Hepatocyte (in vitro differentiated cells): ENCODE measurements around the gene PPARA. TPM values are rescaled to one million over a fixed set of nuclear protein-coding genes. Genes with fewer than 3 reads are reported as not detected.
A peak's percentile ranks its signal among the peaks of the same experiment; 100 is the strongest.

Experiments
- DNase-seq: peaks from one replicate; pipeline ENCODE4 v3.0.0-alpha.2; 2016; ENCODE audit warnings: low spot score
- H2AFZ ChIP-seq: fragments of 200-600 bp; sonication (generic); 2 replicates; pipeline ENCODE4 v1.6.0; 2016; ENCODE audit warnings: antibody characterized with exemption, mild to moderate bottlenecking
- H3K27ac ChIP-seq: fragments of 200-600 bp; sonication (generic); 2 replicates; pipeline ENCODE4 v1.5.1; 2016; ENCODE audit warnings: mild to moderate bottlenecking
- H3K27me3 ChIP-seq: fragments of 200-600 bp; sonication (generic); 2 replicates; pipeline ENCODE4 v1.6.1; 2016
- H3K36me3 ChIP-seq: fragments of 200-600 bp; sonication (generic); replicated peaks from 2 replicates; pipeline ENCODE4 v1.5.1; 2016; ENCODE audit warnings: low read depth; ENCODE audit not compliant: insufficient read depth
- H3K4me1 ChIP-seq: fragments of 200-600 bp; sonication (generic); 2 replicates; pipeline ENCODE4 v1.5.1; 2016; ENCODE audit warnings: mild to moderate bottlenecking, moderate library complexity; ENCODE audit not compliant: insufficient read depth
- H3K4me2 ChIP-seq: fragments of 200-600 bp; sonication (generic); 2 replicates; pipeline ENCODE4 v1.6.0; 2016
- H3K4me3 ChIP-seq: fragments of 200-600 bp; sonication (generic); 2 replicates; pipeline ENCODE4 v1.5.1; 2016; ENCODE audit warnings: mild to moderate bottlenecking
- H3K79me2 ChIP-seq: fragments of 200-600 bp; sonication (generic); 2 replicates; pipeline ENCODE4 v1.6.0; 2017; ENCODE audit warnings: mild to moderate bottlenecking
- H3K9me2 ChIP-seq: fragments of 200-600 bp; sonication (generic); replicated peaks from 2 replicates; pipeline ENCODE4 v1.6.0; 2017; ENCODE audit warnings: mild to moderate bottlenecking; ENCODE audit not compliant: insufficient read depth
- H3K9me3 ChIP-seq: fragments of 200-600 bp; sonication (generic); 2 replicates; pipeline ENCODE4 v1.5.1; 2016; ENCODE audit warnings: low read depth, mild to moderate bottlenecking
- H4K20me1 ChIP-seq: fragments of 200-600 bp; sonication (generic); 2 replicates; pipeline ENCODE4 v1.6.0; 2016; ENCODE audit warnings: mild to moderate bottlenecking; ENCODE audit not compliant: insufficient read depth, poor library complexity, severe bottlenecking
- EZH2 ChIP-seq: fragments of 200-600 bp; sonication (generic); IDR thresholded peaks from 2 replicates; pipeline ENCODE4 v1.6.1; 2016; ENCODE audit warnings: antibody characterized with exemption, mild to moderate bottlenecking, borderline replicate concordance
- EZH2phosphoT487 ChIP-seq: fragments of 200-600 bp; sonication (generic); IDR thresholded peaks from one replicate; pipeline ENCODE4 v1.6.1; 2018; ENCODE audit warnings: antibody characterized with exemption, mild to moderate bottlenecking, low read depth, moderate library complexity; ENCODE audit not compliant: unreplicated experiment, severe bottlenecking
- WGBS: methylation state at CpG from one replicate; pipeline ENCODE4 v1.1.6; 2016; ENCODE audit warnings: low lambda C conversion rate; ENCODE audit errors: missing lambda C conversion rate; 5-methylcytosine and 5-hydroxymethylcytosine counted together
- polyA plus RNA-seq: library from polyadenylated mRNA; unstranded; fragments of >200 nt; fragmentation: Nextera tagmentation; extraction: Ambion mirVana; gene quantifications from 2 replicates; pipeline ENCODE4 v1.2.1, GENCODE V29; 2016
- total RNA-seq: library from RNA; depleted of rRNA; stranded (reverse); fragments of >200 nt; gene quantifications from 2 replicates; pipeline ENCODE4 v1.2.3, GENCODE V29; 2014
- TF ChIP-seq, protein P1 (sequence below): fragments of 200-600 bp; sonication (generic); IDR thresholded peaks from 2 replicates; pipeline ENCODE4 v1.5.1; 2016; ENCODE audit warnings: antibody characterized with exemption, mild to moderate bottlenecking; ENCODE audit not compliant: poor library complexity

Gene PPARA
- total and polyA plus RNA-seq, 2 experiments from 2014 or later, result 13.7 to 31.0 TPM

DNA sequence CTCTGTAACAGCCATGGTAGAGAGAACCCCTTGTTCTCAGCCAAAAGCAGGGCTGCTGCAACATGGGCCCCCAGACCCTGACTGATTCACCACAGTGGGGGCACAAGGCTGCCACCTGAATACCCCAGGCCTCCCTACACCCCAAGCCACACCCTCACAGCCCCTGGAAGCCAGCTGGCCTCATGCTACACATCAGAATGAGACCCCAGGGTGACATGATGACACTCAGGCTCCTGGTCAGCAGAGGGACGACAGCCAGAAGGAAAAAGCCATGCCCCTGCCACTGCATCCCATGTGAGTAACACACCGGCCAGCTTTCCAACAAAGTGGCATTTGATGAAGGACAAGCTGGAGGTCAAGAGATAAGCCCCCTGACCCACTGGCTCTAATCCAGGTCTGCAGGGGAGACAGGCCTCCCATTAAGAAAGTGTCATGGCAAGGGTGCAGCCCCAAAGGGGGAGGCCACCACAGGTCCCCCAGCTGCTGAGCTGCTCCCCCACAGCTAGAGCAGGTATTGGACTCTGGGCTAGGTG lies 97.2 kb downstream of the PPARA start:
- Histone ChIP-seq H3K27me3 (no peaks in the 10 kb centered on the region), H3K9me3 (no peaks in the 10 kb centered on the region), H3K9me2 (no peaks in the 10 kb centered on the region), H3K4me2 (no peak overlapping the region), H3K4me3 (no peak overlapping the region), H3K27ac (no peak overlapping the region), H3K36me3 (no peaks in the 10 kb centered on the region), H3K4me1 (peaks cover 6% of the 10 kb centered on the region), H2AFZ (no peak overlapping the region), H3K79me2 (peaks cover 6% of the 10 kb centered on the region), H4K20me1 (no peaks in the 10 kb centered on the region)
- no peak for TF ChIP-seq EZH2
- TF ChIP-seq, protein P1, sequence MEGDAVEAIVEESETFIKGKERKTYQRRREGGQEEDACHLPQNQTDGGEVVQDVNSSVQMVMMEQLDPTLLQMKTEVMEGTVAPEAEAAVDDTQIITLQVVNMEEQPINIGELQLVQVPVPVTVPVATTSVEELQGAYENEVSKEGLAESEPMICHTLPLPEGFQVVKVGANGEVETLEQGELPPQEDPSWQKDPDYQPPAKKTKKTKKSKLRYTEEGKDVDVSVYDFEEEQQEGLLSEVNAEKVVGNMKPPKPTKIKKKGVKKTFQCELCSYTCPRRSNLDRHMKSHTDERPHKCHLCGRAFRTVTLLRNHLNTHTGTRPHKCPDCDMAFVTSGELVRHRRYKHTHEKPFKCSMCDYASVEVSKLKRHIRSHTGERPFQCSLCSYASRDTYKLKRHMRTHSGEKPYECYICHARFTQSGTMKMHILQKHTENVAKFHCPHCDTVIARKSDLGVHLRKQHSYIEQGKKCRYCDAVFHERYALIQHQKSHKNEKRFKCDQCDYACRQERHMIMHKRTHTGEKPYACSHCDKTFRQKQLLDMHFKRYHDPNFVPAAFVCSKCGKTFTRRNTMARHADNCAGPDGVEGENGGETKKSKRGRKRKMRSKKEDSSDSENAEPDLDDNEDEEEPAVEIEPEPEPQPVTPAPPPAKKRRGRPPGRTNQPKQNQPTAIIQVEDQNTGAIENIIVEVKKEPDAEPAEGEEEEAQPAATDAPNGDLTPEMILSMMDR, result no peak
- TF ChIP-seq EZH2phosphoT487, result no peak
- WGBS, result 97% methylated on average over 2 of the region's 2 CpGs
- DNase-seq, result no peak

DNA sequence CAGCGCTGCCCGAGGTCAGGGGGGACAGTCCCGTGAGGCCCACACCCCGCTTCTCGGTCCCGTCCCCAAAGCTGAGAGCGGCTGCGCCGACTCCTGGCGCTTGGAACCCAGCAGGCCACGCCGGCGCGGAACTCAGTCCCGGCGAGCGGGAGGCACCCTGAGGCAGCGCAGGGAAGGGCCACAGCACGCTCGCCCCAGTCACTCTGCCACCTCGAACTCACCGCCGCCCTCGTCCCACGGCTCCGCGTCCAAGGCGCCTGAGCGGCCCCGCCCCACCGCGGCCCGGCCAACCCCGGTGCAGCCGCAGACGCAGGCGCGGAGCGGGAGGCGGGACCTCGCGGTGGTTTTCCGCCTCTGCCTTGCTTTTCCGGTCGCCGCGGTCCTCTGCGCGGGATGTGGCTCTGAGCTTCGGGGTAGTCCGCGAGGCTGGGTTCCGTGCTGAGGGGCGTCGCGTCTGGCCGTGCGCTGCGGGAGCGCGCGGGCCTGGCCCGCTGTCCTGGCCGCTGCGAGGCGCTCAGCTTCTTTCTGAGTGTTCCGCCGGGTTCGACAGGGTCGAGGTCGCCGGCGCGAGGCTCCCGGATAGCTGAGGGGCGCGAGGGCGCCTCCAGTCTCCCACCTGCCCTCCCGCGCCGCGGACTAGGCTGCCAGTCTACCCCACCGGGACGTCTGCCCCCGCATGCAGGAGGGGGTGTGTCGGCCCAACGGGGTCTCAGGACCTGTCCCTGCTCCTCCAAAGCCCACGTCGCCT lies 99.9 kb downstream of the PPARA start, which contains the start of gene CDPF1:
Gene CDPF1, minus strand, starts transcription at position 259 of the 748 bp plus-strand sequence. CDS start 2,009 bp downstream, outside the sequence.
- TF ChIP-seq EZH2 (no peak), EZH2phosphoT487 (no peak)
- TF ChIP-seq, protein P1, result no peak
- WGBS, result 5% methylated on average over 76 of the region's 89 CpGs
- Histone ChIP-seq H3K36me3 (no peaks in the 10 kb centered on the region), H3K27me3 (no peaks in the 10 kb centered on the region), H3K4me1 (peaks cover 6% of the 10 kb centered on the region), H3K4me2 (peak within 1 kb of the TSS; percentile 99), H3K9me2 (no peaks in the 10 kb centered on the region), H2AFZ (peak within 1 kb of the TSS; percentile 98), H4K20me1 (no peaks in the 10 kb centered on the region), H3K9me3 (no peaks in the 10 kb centered on the region), H3K27ac (peak within 1 kb of the TSS; percentile 88), H3K4me3 (peak within 1 kb of the TSS; percentile 88), H3K79me2 (peaks cover 6% of the 10 kb centered on the region)
- peak; percentile 93 for DNase-seq

- Histone ChIP-seq H3K4me2 (peak overlapping the region; percentile 99), H3K4me3 (peak overlapping the region; percentile 88), H3K27me3 (no peaks in the 10 kb centered on the region), H3K79me2 (peaks cover 6% of the 10 kb centered on the region), H3K9me2 (no peaks in the 10 kb centered on the region), H3K27ac (peak overlapping the region; percentile 88), H3K9me3 (no peaks in the 10 kb centered on the region), H3K4me1 (peaks cover 6% of the 10 kb centered on the region), H3K36me3 (no peaks in the 10 kb centered on the region), H4K20me1 (no peaks in the 10 kb centered on the region), H2AFZ (peak overlapping the region; percentile 98)
- no peak for TF ChIP-seq EZH2
- 74% methylated on average over 25 of the region's 25 CpGs for WGBS
- DNase-seq, result no peak
These were observed 100.4 kb downstream of the PPARA start for GRCh38 chr22:46250783-46251125.

DNA sequence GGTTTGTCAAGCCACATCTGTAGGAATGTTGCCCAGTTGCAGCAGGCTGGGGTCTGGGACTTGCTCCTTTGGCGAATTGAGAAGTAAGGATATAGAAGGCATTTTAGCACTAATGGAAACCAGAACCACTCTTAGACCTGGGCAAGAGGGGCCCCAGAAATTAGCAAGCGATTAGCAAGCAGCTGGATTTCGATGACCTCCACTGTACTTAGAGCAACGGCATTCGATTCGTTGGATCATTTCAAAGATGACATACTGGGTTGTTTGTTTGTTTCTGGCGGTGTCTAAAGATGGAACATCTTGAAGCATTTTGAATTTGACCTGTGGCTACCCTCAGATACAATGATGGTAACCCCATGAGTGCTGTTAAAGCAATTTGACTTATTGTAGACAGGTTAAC lies 100.9 kb downstream of the PPARA start:
- Histone ChIP-seq H3K4me3 (no peak overlapping the region), H3K4me1 (peaks cover 6% of the 10 kb centered on the region), H3K36me3 (no peaks in the 10 kb centered on the region), H3K27me3 (no peaks in the 10 kb centered on the region), H3K9me3 (no peaks in the 10 kb centered on the region), H3K79me2 (peaks cover 6% of the 10 kb centered on the region), H2AFZ (no peak overlapping the region), H3K27ac (no peak overlapping the region), H4K20me1 (no peaks in the 10 kb centered on the region), H3K4me2 (peak overlapping the region; percentile 99), H3K9me2 (no peaks in the 10 kb centered on the region)
- 88% methylated on average over 7 of the region's 7 CpGs for WGBS
- TF ChIP-seq, protein P1, result no peak
- no peak for TF ChIP-seq EZH2
- no peak for TF ChIP-seq EZH2phosphoT487
- no peak for DNase-seq
